ENCODE results near the gene ZDHHC14.

ZDHHC14 gene

GRCh38 chr6:157410045-157410444 lies 29.1 kb downstream of the ZDHHC14 start:
- no peaks in the 10 kb centered on the region for H3K9me3 Mint-ChIP-seq

GRCh38 chr6:157411368-157411767 lies 30.4 kb downstream of the ZDHHC14 start:
- no peaks in the 10 kb centered on the region for H3K9me3 Mint-ChIP-seq
- H3K36me3 Mint-ChIP-seq: no peaks in the 10 kb centered on the region
- no peak overlapping the region for H3K27ac Mint-ChIP-seq
- no peaks in the 10 kb centered on the region for H3K27me3 Mint-ChIP-seq
- H3K4me1 Mint-ChIP-seq: no peaks in the 10 kb centered on the region
- no peak overlapping the region for H3K4me3 Mint-ChIP-seq

More at GRCh38 chr6:157410045-157410444, 29.1 kb downstream of the ZDHHC14 start:
- Mint-ChIP-seq H3K36me3 (no peaks in the 10 kb centered on the region), H3K4me3 (no peak overlapping the region), H3K27ac (no peak overlapping the region), H3K4me1 (no peaks in the 10 kb centered on the region), H3K27me3 (no peaks in the 10 kb centered on the region)

GRCh38 chr6:157412791-157413190 lies 31.8 kb downstream of the ZDHHC14 start:
- Mint-ChIP-seq H3K9me3 (no peaks in the 10 kb centered on the region), H3K27ac (no peak overlapping the region), H3K36me3 (no peaks in the 10 kb centered on the region), H3K27me3 (no peaks in the 10 kb centered on the region), H3K4me1 (no peaks in the 10 kb centered on the region), H3K4me3 (no peak overlapping the region)

- Mint-ChIP-seq H3K27me3 (no peaks in the 10 kb centered on the region), H3K9me3 (peaks cover 5% of the 10 kb centered on the region), H3K4me3 (no peak overlapping the region), H3K4me1 (no peaks in the 10 kb centered on the region), H3K36me3 (no peaks in the 10 kb centered on the region), H3K27ac (no peak overlapping the region)
These were observed 39.5 kb downstream of the ZDHHC14 start for GRCh38 chr6:157420497-157420896.

- no peak overlapping the region for H3K4me3 Mint-ChIP-seq
These were observed 43.6 kb downstream of the ZDHHC14 start for GRCh38 chr6:157424491-157425020.

GRCh38 chr6:157427969-157428368 lies 47.0 kb downstream of the ZDHHC14 start:
- H3K27ac Mint-ChIP-seq: peak overlapping the region; percentile 66
- no peaks in the 10 kb centered on the region for H3K9me3 Mint-ChIP-seq
- H3K4me1 Mint-ChIP-seq: peaks cover 32% of the 10 kb centered on the region
- no peaks in the 10 kb centered on the region for H3K36me3 Mint-ChIP-seq
- H3K27me3 Mint-ChIP-seq: no peaks in the 10 kb centered on the region
- peak overlapping the region; percentile 5 for H3K4me3 Mint-ChIP-seq

More at GRCh38 chr6:157424491-157425020, 43.6 kb downstream of the ZDHHC14 start:
- Mint-ChIP-seq H3K36me3 (no peaks in the 10 kb centered on the region), H3K27me3 (no peaks in the 10 kb centered on the region), H3K27ac (no peak overlapping the region), H3K9me3 (peaks cover 2% of the 10 kb centered on the region), H3K4me1 (peaks cover 28% of the 10 kb centered on the region)

GRCh38 chr6:157428427-157429202 lies 47.6 kb downstream of the ZDHHC14 start:
- Mint-ChIP-seq H3K9me3 (no peaks in the 10 kb centered on the region), H3K4me1 (peaks cover 32% of the 10 kb centered on the region), H3K27ac (peak overlapping the region; percentile 98), H3K27me3 (no peaks in the 10 kb centered on the region), H3K4me3 (peak overlapping the region; percentile 37), H3K36me3 (no peaks in the 10 kb centered on the region)

GRCh38 chr6:157429248-157429647 lies 48.3 kb downstream of the ZDHHC14 start:
- H3K27ac Mint-ChIP-seq: peak overlapping the region; percentile 98
- no peak overlapping the region for H3K4me3 Mint-ChIP-seq
- no peaks in the 10 kb centered on the region for H3K36me3 Mint-ChIP-seq
- no peaks in the 10 kb centered on the region for H3K27me3 Mint-ChIP-seq
- peaks cover 32% of the 10 kb centered on the region for H3K4me1 Mint-ChIP-seq
- H3K9me3 Mint-ChIP-seq: no peaks in the 10 kb centered on the region

GRCh38 chr6:157430834-157431233 lies 49.8 kb downstream of the ZDHHC14 start:
- H3K36me3 Mint-ChIP-seq: no peaks in the 10 kb centered on the region
- no peak overlapping the region for H3K4me3 Mint-ChIP-seq
- H3K27ac Mint-ChIP-seq: peak overlapping the region; percentile 2
- H3K9me3 Mint-ChIP-seq: no peaks in the 10 kb centered on the region
- peaks cover 32% of the 10 kb centered on the region for H3K4me1 Mint-ChIP-seq
- H3K27me3 Mint-ChIP-seq: no peaks in the 10 kb centered on the region

- Mint-ChIP-seq H3K36me3 (no peaks in the 10 kb centered on the region), H3K4me1 (peaks cover 26% of the 10 kb centered on the region), H3K4me3 (no peak overlapping the region), H3K27me3 (no peaks in the 10 kb centered on the region), H3K27ac (peak overlapping the region; percentile 47), H3K9me3 (no peaks in the 10 kb centered on the region)
These were observed 51.4 kb downstream of the ZDHHC14 start for GRCh38 chr6:157432231-157432891.

GRCh38 chr6:157432892-157433265 lies 51.9 kb downstream of the ZDHHC14 start:
- Mint-ChIP-seq H3K27ac (no peak overlapping the region), H3K9me3 (no peaks in the 10 kb centered on the region), H3K4me3 (no peak overlapping the region), H3K27me3 (no peaks in the 10 kb centered on the region), H3K36me3 (no peaks in the 10 kb centered on the region), H3K4me1 (peaks cover 21% of the 10 kb centered on the region)

GRCh38 chr6:157433678-157434081 lies 52.7 kb downstream of the ZDHHC14 start:
- Mint-ChIP-seq H3K27me3 (no peaks in the 10 kb centered on the region), H3K36me3 (no peaks in the 10 kb centered on the region), H3K27ac (no peak overlapping the region), H3K4me1 (peaks cover 14% of the 10 kb centered on the region), H3K4me3 (no peak overlapping the region), H3K9me3 (no peaks in the 10 kb centered on the region)

GRCh38 chr6:157434349-157435033 lies 53.5 kb downstream of the ZDHHC14 start:
- Mint-ChIP-seq H3K4me3 (no peak overlapping the region), H3K4me1 (peaks cover 6% of the 10 kb centered on the region), H3K27ac (no peak overlapping the region), H3K27me3 (no peaks in the 10 kb centered on the region), H3K9me3 (no peaks in the 10 kb centered on the region), H3K36me3 (no peaks in the 10 kb centered on the region)

- Mint-ChIP-seq H3K4me3 (no peak overlapping the region), H3K27me3 (no peaks in the 10 kb centered on the region), H3K4me1 (no peaks in the 10 kb centered on the region), H3K27ac (no peak overlapping the region), H3K36me3 (no peaks in the 10 kb centered on the region), H3K9me3 (no peaks in the 10 kb centered on the region)
These were observed 55.4 kb downstream of the ZDHHC14 start for GRCh38 chr6:157436219-157436943.

GRCh38 chr6:157436944-157437336 lies 56.0 kb downstream of the ZDHHC14 start:
- H3K4me1 Mint-ChIP-seq: no peaks in the 10 kb centered on the region
- H3K27ac Mint-ChIP-seq: no peak overlapping the region
- no peaks in the 10 kb centered on the region for H3K27me3 Mint-ChIP-seq
- H3K9me3 Mint-ChIP-seq: no peaks in the 10 kb centered on the region
- H3K36me3 Mint-ChIP-seq: no peaks in the 10 kb centered on the region
- no peak overlapping the region for H3K4me3 Mint-ChIP-seq

Measured in activated naive CD4-positive, alpha-beta T cell treated with anti-CD3 and anti-CD28 coated beads, Interleukin-2, amount 50 U/mL, for 24 hours (primary cell).